Stimulated activated naive CD4-positive, alpha-beta T cell (primary cell): ENCODE measurements around the gene NTSR1.

Source experiments
- DNase-seq, 6 experiments: peaks; one replicate each; lab custom pipeline; 2025; lab: John Stamatoyannopoulos, UW

The NTSR1 gene

GRCh38 chr20:62739581-62740285 lies 31.1 kb downstream of the NTSR1 start:
- peak in 2 of 6 experiments; percentile 8 to 23 for DNase-seq

GRCh38 chr20:62740286-62741141 lies 31.9 kb downstream of the NTSR1 start:
- peak; percentile 58 to 76 (median 70) for DNase-seq

GRCh38 chr20:62741191-62741691 lies 32.6 kb downstream of the NTSR1 start:
- no peak for DNase-seq

GRCh38 chr20:62741701-62742491 lies 33.3 kb downstream of the NTSR1 start:
- no peak for DNase-seq

- DNase-seq, result no peak
Observed at GRCh38 chr20:62742550-62742949, 33.9 kb downstream of the NTSR1 start.

GRCh38 chr20:62742979-62743776 lies 34.5 kb downstream of the NTSR1 start:
- DNase-seq, result no peak

GRCh38 chr20:62743777-62744317 lies 35.2 kb downstream of the NTSR1 start:
- DNase-seq, result no peak

- DNase-seq, result no peak
Observed at GRCh38 chr20:62744741-62745191, 36.1 kb downstream of the NTSR1 start.

- no peak for DNase-seq
Observed at GRCh38 chr20:62745279-62745951, 36.8 kb downstream of the NTSR1 start.

- no peak for DNase-seq
Observed at GRCh38 chr20:62745952-62746288, 37.3 kb downstream of the NTSR1 start.

- DNase-seq, result no peak
Observed at GRCh38 chr20:62748311-62748710, 39.7 kb downstream of the NTSR1 start.

GRCh38 chr20:62749851-62750445 lies 41.3 kb downstream of the NTSR1 start:
- no peak for DNase-seq

GRCh38 chr20:62751551-62752150 lies 43.0 kb downstream of the NTSR1 start:
- no peak for DNase-seq

GRCh38 chr20:62752181-62752670 lies 43.6 kb downstream of the NTSR1 start:
- no peak for DNase-seq

GRCh38 chr20:62752671-62753501 lies 44.2 kb downstream of the NTSR1 start:
- no peak for DNase-seq

- no peak for DNase-seq
Observed at GRCh38 chr20:62753626-62754025, 45.0 kb downstream of the NTSR1 start.

GRCh38 chr20:62754122-62754990 lies 45.7 kb downstream of the NTSR1 start:
- DNase-seq, result no peak

- DNase-seq, result no peak
Observed at GRCh38 chr20:62754991-62755356, 46.3 kb downstream of the NTSR1 start.
